Inferior parietal cortex (tissue), 1 donor: ENCODE data around the gene GRIK2.

ENCODE experiments used
- DNase-seq: peaks from one replicate; pipeline ENCODE4 v3.0.0-alpha.2; 2016; ENCODE audit errors: extremely low spot score

The GRIK2 gene

DNA sequence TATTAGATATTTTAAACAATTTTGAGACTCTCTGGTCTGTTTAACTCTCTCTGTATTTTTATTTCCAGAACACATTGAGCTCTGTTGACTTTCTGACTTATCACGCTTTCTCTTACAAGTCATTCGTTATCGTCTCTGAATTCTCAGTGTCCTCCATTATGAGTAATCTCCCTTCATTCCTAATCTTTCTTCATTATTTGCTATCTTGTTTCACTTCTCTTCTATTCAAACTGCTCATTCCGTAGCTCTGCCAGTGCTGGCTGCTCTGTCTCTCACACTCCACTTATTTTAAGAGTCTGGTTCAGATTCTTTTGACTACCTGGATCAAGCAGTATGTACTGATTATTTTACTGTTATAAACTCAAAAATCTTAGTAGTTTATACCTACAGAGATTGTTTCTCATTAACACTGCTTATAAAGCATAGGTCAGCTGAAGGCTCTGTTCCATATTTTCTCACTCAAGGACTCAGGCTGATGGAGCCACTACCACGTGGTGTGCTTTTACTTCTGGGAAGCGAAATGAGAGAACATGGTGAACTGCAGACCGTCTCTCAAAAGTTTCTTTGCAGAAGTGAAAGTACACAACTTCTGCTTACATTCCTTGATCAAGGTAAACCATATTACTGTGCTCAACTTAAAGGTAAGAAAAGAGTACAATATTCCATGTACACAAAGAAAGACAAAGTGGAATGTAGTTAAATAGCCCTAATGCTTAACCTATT is 485.2 kb downstream of the GRIK2 start:
- DNase-seq: no peak

- no peak for DNase-seq
Measured at GRCh38 chr6:101879782-101880181, 486.3 kb downstream of the GRIK2 start.

DNA sequence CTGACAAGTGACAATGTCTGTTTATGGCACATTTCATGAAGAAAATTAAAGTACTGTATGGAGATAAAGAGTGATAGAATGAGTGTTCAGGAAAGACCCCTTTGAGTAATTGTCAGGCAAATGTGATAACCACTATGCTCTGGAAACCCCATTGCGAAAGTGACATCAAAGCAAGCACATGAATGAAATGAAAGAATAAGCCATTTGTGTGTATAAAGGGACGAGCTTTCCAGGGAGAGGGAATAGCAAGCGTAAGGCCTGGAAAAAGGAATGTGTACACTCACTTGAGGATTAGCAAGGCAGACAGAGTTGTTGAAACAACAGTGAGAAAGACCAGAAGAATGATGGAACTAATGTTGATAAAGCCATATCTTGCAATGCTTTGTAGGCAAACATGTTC is 490.0 kb downstream of the GRIK2 start:
- DNase-seq: no peak

DNA sequence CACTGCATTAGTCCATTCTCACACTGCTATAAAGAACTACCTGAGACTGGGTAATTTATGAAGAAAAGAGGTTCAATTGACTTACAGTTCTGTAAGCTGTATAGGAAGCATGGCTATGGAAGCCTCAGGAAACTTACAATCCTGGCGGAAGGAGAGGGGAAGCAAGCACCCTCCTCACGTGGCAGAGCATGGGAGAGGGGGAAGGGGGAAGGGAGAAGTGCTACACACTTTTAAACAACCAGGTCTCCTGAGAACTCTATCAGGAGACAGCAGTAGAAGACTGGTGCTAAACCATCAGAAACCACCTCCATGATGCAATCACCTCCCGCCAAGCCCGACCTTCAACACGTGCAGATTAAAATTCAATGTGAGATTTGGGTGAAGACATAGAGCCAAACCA is 494.0 kb downstream of the GRIK2 start:
- DNase-seq: no peak

DNA sequence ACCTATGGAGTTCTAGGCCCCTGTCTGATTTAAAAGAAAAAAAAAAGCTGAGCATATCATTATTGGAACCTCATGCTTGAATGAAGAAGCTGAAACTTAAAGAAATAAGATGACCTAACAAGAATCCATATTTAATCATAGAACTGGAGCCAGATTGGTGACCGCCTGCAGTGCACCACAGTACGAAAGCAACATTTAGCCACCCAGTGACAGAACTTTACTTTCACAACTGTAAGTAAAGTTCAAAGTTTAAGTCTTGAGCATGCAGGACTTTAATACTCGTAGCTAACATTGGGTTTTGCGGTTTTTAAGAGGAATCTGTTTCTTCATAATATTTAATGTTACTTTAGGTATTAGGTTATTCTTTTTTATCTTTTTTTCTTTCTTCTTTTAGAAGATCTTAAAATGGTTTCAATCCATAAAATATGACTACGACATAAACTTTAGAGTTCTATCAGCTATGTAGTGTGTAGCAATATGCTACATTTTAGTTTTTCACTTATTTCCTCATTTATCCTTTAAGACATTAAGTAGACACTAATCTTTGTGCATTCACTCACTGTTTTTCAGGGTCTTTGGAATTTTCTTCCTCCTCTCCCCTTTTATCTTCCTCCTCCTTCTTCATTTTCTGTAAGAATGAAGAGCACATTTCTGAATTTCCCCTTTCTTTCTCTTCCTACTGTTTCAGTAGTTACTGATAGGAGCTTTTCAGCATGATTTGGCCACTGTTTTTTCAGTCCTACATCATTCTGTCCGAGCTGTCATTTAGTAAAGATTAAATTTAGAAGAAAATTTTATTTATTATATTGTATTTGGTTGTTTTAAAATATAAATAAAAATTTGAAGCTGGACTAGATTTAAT is 514.1 kb downstream of the GRIK2 start:
- DNase-seq: no peak

DNA sequence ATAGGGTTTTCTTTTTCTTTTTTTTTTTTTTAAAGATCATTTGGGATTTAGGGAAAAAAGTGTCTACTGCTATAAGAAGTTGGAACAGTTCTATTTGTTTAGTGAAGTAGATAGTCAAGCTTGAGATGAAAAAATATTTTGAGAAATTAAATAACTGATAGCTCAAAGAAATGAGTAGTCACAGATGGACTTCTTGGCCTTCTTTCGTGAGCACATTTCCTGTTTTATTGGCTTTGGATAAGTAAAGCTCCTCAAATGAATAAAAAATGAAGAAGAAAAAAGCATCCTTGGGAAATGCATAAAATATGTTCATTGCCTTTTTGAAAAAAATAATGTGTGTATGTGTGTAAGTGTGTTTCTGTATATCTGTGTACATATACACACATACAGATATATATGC is 515.9 kb downstream of the GRIK2 start:
- DNase-seq: no peak

DNA sequence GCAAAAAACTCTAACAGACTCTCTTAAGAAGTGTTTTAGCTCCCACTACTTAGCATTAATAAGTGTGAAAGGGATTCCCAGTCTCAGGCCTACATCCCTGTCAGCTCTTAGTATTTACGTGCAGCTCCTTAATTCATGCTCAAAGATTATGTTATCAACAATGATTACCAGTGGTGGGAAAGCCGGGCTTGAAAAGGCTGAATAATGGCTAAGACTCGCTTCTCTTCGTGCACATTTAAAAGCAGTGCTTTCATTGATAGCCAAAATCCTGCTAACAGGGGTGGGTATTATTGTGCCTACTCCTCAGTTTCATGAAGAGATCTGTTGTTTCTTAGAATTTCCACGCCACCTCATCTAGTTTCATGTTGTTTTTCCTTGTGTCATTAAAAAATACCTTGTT is 518.8 kb downstream of the GRIK2 start:
- DNase-seq: no peak

DNA sequence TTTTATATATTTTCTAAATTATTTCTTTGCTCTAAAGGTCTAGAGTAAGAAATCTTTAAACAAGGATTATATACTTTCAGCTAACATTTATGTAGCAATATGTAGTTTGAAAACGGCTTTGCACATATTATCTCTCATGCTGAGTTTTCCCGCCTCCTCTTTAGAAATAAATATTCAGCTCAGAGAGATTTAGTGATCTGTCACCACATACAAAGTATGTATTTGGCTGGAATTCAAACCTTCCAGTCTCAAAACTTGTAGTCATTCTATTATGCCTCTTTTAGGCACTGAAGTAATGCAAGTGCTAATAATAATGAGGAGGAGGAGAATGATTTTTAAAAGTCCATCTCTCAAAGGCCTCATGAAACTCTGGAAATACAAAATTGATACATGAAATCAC is 525.0 kb downstream of the GRIK2 start:
- DNase-seq: no peak

GRCh38 chr6:101921829-101922450 is 528.4 kb downstream of the GRIK2 start:
- no peak for DNase-seq

DNA sequence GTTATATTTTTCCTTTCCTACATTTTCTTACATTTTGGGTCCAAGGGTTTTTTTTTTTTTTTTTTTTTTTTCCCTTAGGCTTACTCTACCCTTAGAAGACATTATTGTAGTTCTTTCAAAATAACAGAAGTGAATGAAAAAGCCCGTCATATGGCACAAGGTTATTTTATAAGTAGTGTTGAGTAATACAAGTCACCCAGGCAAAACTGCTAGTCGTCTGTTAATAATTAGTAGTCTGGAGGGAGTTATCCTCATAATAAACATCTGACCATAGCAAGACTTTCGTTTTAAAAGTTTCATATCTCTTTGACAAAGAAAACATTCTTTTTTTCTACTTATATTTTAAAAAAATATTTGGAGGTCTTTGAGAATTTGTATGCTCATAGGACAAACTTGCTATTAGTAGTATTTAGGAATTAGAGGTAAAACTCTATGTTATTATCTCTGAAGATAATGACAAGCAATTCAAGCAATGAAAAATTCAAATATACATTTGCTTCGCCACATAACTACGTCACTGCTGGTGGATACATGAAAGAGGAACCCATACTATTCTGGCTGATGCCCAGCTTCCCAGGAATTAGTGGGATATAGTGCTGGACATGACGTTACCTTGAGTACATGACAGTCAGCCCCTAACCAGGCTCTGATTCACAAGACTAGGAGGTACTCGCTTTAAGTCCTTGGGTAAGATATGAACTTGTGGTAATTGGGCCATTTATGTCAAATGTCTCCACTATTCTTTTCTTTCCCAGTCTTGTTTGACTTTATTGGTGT is 532.8 kb downstream of the GRIK2 start:
- DNase-seq: no peak

DNA sequence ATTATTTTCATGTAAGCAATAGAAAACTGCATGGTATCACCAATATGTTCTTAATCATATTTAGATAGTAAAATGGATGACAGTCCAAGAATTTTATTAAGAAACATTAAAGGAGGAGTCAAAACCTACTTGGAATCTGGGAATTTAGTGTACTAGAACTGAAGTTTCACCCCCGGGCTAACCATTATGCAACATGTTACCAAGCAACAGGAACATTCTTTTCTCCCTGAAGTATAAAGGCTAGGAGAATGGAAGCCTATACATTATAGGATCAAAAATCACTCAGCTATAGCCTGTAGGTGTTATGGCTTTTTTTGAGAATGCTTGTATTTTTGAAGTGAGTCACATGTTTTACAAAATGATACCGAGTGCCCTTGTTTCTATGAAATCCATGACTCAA is 538.3 kb downstream of the GRIK2 start:
- no peak for DNase-seq

DNA sequence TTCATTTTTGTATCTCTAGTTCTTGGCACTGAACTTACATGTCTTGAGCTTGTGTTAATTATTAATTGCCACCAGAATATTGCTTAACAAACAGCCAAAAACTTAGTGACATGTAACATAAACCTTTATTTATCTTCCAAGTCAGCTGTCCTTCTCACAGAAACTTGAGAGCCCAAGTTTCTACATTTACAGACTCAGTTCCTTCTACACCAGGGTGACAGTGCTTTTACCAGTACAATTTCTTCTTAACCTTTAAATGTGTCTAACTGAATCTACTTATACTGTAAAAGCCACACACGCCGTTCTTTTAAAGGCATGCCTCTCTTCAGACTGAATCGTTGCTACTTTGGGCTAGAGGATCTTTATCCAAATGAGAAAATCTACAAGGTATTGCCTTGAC is 539.2 kb downstream of the GRIK2 start:
- DNase-seq: no peak

- no peak for DNase-seq
Measured at GRCh38 chr6:101935732-101936131, 542.2 kb downstream of the GRIK2 start.

- no peak for DNase-seq
Measured at GRCh38 chr6:101936516-101936915, 543.0 kb downstream of the GRIK2 start.

DNA sequence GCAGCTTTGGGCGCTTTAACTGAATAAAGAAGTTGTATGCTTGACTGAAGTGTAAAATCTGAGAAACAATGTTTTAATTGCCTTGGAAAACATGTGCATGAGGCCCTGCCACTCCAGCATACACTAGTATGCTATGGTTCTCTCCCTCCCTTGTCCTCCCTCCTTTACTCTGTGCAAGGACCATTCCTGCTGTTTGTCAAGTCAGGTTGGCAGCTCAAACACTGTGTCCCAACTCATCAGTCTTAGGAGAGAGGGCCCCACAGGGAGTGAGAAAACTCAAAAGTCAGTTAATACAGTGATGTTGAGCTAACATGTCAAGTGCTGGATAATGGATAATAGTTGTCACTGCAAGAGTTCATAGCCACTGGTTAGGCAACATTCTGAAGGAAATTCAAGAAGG is 543.6 kb downstream of the GRIK2 start:
- no peak for DNase-seq

- DNase-seq: no peak
Measured at GRCh38 chr6:101940391-101940790, 546.9 kb downstream of the GRIK2 start.

GRCh38 chr6:101956961-101957360 is 563.5 kb downstream of the GRIK2 start:
- no peak for DNase-seq

DNA sequence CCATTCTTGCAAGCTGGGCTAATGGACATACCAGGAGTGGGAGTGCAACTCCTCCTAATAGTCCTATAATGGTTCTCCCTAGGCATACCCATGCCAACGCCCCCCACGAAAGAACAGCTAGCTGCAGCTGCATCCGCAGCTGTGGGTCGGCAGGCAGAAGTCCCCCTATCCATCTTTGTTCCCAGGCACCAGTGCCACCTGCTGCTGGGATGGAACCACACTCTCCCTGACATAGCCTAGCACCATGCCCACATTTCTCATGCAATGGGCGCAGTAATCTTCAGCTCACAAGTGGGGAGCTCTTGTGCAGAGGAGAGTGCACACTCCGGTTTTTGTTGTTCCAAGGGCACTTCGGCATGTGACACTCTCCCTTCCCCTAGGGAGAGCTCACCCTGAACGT is 567.8 kb downstream of the GRIK2 start:
- DNase-seq: no peak

GRCh38 chr6:101980924-101981323 is 587.4 kb downstream of the GRIK2 start:
- no peak for DNase-seq

DNA sequence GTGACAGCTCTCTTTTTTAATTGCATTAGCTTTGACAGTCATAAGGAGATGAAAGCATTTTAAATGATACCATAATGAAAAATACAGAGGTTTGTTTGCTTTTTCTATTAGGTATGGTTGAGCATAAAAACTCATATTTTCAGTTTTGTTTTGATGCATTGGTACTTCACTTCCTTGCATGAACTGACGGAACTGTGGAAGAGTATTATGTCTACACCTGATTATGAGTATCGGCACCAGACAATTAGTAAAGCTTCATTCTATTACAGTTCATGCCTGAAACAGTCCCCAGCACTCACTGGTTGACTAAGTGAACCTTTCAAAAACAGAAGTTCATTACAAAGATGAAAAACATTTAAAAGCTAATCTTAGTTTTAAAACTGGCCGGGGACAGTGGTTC is 593.0 kb downstream of the GRIK2 start:
- DNase-seq: no peak

GRCh38 chr6:101992286-101992685 is 598.8 kb downstream of the GRIK2 start:
- DNase-seq: no peak

- DNase-seq: no peak
Measured at GRCh38 chr6:101994521-101994920, 601.0 kb downstream of the GRIK2 start.
